ENCODE data around the gene MID1IP1. TPM values are rescaled to one million over a fixed set of nuclear protein-coding genes. Genes with fewer than 3 reads are reported as not detected.

Gene MID1IP1
- total RNA-seq (2014; rRNA removed; shearing (Covaris generic)) = 41.4 and 43.0 TPM in 2 replicates
- 72.9 and 75.8 TPM in 2 replicates for polyA plus RNA-seq (2015; cell fraction: cytosol; rRNA removed)
- polyA plus RNA-seq (2015; cell fraction: nucleus; rRNA removed) = 23.3 and 27.6 TPM in 2 replicates

DNA sequence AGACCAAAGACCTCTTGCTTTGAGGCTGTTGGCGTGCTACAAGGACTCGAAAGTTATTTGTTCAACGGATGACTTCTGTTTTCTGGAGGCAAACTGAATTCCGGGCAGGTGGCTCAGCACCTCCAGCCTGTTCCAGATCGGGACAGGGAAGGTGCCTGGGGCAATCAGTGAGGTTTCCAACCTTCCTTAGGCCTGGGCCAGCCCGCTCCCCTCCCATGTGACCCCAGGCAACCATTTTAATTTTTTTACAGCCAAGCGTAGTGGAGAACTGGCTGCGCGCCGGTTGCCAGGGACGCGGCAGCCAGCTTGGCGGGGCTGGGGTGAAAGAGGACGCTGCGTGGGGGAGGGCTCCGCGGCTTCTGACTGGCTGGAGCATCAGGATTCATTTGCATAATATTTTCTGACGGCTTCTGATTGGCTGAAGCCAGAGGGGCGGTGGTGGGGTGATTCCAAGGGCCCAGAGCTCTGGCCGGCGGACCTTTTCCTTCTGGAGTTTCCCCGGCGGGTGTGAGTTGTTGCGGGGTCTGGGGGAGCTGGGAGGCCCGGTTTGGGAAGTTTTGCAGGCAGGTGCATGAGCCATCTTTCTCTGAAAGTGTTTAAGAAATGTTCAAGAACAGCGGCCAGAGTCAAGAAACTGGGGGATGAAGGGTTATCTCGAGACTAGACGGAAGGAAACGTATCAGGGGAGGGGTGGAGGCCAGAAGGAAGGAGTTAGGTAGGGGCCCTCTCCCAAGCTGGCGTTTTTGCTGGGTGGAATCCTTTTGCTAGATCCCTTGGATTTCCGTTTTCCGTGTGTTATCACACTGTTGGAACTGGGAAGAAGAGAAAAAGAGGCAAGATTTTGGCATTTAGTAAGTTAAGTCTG lies at the start of gene MID1IP1:
Gene MID1IP1, plus strand, starts transcription at position 479 of the 865 bp plus-strand sequence. CDS start 3,488 bp downstream, outside the sequence.
- DNase-seq (ENCODE audit: low read depth, low spot score) = no peak
- in situ Hi-C loops (cut with HindIII; ENCODE audit: low pct_unique_long_range_greater_than_20kb, low sequenced_read_pairs) = no loop called here

GRCh38 chrX:38754102-38754790 lies 47.0 kb upstream of the MID1IP1 start:
- in situ Hi-C loops (cut with HindIII; ENCODE audit: low pct_unique_long_range_greater_than_20kb, low sequenced_read_pairs) = no loop called here
- peak; percentile 63 for DNase-seq (ENCODE audit: low read depth, low spot score)

- no peak for DNase-seq (ENCODE audit: low read depth, low spot score)
- in situ Hi-C loops (cut with HindIII; ENCODE audit: low pct_unique_long_range_greater_than_20kb, low sequenced_read_pairs) = no loop called here
Measured at GRCh38 chrX:38754818-38755718, 46.2 kb upstream of the MID1IP1 start.

- no peak for DNase-seq (ENCODE audit: low read depth, low spot score)
- in situ Hi-C loops (cut with HindIII; ENCODE audit: low pct_unique_long_range_greater_than_20kb, low sequenced_read_pairs) = no loop called here
Measured at GRCh38 chrX:38760883-38761282, 40.4 kb upstream of the MID1IP1 start.

GRCh38 chrX:38768079-38768478 lies 33.2 kb upstream of the MID1IP1 start:
- in situ Hi-C loops (cut with HindIII; ENCODE audit: low pct_unique_long_range_greater_than_20kb, low sequenced_read_pairs) = no loop called here
- peak; percentile 46 for DNase-seq (ENCODE audit: low read depth, low spot score)

GRCh38 chrX:38770152-38770551 lies 31.1 kb upstream of the MID1IP1 start:
- in situ Hi-C loops (cut with HindIII; ENCODE audit: low pct_unique_long_range_greater_than_20kb, low sequenced_read_pairs) = no loop called here
- DNase-seq (ENCODE audit: low read depth, low spot score) = no peak

DNA sequence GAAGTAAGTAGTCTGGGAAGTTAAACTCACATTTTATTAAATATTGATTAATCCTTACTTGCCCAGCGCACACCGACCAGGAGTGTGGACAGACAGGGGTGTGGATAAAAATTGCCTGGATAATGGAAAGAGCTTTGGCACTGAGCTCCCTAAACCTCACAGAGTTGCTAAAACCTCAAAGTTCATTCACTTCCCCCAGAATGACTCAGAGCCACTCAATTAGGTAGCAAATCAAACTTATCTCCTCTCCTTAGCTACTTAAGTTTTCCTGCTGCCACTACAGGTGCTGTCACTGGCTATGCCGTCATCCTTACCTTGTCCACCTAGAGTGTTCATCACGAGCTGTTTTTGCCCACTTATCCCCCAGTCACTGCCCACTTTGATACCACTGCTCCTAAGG lies 27.0 kb upstream of the MID1IP1 start:
- DNase-seq (ENCODE audit: low read depth, low spot score) = no peak
- in situ Hi-C loops (cut with HindIII; ENCODE audit: low pct_unique_long_range_greater_than_20kb, low sequenced_read_pairs) = no loop called here

DNA sequence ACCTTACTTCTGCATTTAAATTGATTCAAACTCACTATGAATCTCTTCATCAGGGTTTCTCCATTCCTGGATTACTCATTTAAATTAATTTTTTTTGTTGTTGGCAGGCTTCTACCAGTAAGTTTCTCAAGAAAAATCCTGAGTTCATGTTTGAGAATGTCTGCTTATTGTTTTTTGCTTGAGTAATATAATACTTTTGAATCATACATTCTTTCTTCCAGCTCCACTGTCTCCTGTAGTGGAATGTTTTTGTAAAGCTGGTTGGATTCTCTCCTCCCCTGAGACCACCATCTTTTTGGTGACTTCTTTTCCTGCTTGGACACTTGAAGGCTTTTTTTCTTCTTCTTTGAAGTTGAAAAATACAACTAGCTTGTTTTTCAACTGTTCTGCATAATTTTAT lies 4.3 kb upstream of the MID1IP1 start:
- DNase-seq (ENCODE audit: low read depth, low spot score) = no peak
- in situ Hi-C loops (cut with HindIII; ENCODE audit: low pct_unique_long_range_greater_than_20kb, low sequenced_read_pairs) = no loop called here

GRCh38 chrX:38798956-38799355 lies 2.3 kb upstream of the MID1IP1 start:
- in situ Hi-C loops (cut with HindIII; ENCODE audit: low pct_unique_long_range_greater_than_20kb, low sequenced_read_pairs) = no loop called here

DNA sequence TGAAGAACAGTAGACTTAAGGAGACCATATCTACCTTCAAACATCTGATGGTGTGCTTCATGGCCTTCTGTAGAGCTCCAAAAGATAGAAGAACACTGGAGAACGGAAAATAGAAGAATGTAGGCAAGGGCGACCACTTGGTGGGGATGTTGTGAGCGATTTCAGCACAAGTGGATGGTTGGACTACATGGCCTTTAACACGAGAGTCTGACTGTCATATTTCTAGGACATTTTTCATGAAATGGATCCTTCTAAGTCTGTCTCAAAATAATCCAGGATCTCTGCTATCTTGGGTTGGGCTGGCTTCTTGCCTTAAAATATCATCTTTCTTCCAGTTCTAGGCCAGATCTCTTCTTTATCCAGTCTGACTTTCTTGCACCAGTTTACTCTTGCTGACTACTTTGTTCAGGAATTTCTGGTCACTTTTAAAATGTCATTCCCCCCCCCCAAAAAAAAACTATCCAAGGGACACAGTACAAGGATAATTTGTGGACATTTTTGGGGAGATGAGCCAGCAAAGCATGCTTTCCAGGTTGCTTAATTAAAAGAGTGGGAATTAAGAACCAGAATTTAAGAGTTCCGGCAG lies 1.2 kb upstream of the MID1IP1 start:
- DNase-seq (ENCODE audit: low read depth, low spot score) = peak; percentile 14
- in situ Hi-C loops (cut with HindIII; ENCODE audit: low pct_unique_long_range_greater_than_20kb, low sequenced_read_pairs) = no loop called here

More at GRCh38 chrX:38798956-38799355, 2.3 kb upstream of the MID1IP1 start:
- DNase-seq (ENCODE audit: low read depth, low spot score) = no peak

GRCh38 chrX:38803243-38803587 lies 2.0 kb downstream of the MID1IP1 start:
- DNase-seq (ENCODE audit: low read depth, low spot score) = no peak
- in situ Hi-C loops (cut with HindIII; ENCODE audit: low pct_unique_long_range_greater_than_20kb, low sequenced_read_pairs) = no loop called here

GRCh38 chrX:38803588-38804431 lies 2.6 kb downstream of the MID1IP1 start:
- peak; percentile 76 for DNase-seq (ENCODE audit: low read depth, low spot score)
- in situ Hi-C loops (cut with HindIII; ENCODE audit: low pct_unique_long_range_greater_than_20kb, low sequenced_read_pairs) = no loop called here

DNA sequence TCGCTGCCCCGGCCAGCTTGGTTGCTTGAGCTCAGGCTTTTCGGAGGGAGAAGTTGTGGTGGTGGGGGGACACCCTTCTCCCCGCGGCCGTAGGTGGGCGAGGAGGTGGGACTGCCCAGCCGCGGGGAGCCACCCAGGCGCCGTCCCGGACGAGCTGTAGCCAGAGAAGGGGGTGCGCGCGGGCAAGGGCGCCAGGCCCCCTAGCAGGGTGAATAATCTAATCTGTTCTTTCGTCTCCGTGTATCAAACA lies 3.1 kb downstream of the MID1IP1 start:
- no peak for DNase-seq (ENCODE audit: low read depth, low spot score)
- in situ Hi-C loops (cut with HindIII; ENCODE audit: low pct_unique_long_range_greater_than_20kb, low sequenced_read_pairs) = no loop called here

DNA sequence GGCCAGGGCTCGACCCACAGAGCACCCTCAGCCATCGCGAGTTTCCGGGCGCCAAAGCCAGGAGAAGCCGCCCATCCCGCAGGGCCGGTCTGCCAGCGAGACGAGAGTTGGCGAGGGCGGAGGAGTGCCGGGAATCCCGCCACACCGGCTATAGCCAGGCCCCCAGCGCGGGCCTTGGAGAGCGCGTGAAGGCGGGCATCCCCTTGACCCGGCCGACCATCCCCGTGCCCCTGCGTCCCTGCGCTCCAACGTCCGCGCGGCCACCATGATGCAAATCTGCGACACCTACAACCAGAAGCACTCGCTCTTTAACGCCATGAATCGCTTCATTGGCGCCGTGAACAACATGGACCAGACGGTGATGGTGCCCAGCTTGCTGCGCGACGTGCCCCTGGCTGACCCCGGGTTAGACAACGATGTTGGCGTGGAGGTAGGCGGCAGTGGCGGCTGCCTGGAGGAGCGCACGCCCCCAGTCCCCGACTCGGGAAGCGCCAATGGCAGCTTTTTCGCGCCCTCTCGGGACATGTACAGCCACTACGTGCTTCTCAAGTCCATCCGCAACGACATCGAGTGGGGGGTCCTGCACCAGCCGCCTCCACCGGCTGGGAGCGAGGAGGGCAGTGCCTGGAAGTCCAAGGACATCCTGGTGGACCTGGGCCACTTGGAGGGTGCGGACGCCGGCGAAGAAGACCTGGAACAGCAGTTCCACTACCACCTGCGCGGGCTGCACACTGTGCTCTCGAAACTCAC lies 3.6 kb downstream of the MID1IP1 start:
- DNase-seq (ENCODE audit: low read depth, low spot score) = peak; percentile 5
- in situ Hi-C loops (cut with HindIII; ENCODE audit: low pct_unique_long_range_greater_than_20kb, low sequenced_read_pairs) = no loop called here

- in situ Hi-C loops (cut with HindIII; ENCODE audit: low pct_unique_long_range_greater_than_20kb, low sequenced_read_pairs) = no loop called here
- peak; percentile 71 for DNase-seq (ENCODE audit: low read depth, low spot score)
Measured at GRCh38 chrX:38805432-38806389, 4.5 kb downstream of the MID1IP1 start.
